HepG2 (cell line): Measurements from ENCODE around the gene IGLL1. TPM values are rescaled to one million over a fixed set of nuclear protein-coding genes. Genes with fewer than 3 reads are reported as not detected.

Source experiments
- CEBPB ChIP-seq: IDR thresholded peaks from 2 replicates; pipeline ENCODE4 v1.6.1; 2011; ENCODE audit warnings: low read depth, low read length, improper control_type of control experiment, borderline replicate concordance
- JUND ChIP-seq: sonication (generic); formaldehyde crosslinking; IDR thresholded peaks from 2 replicates; pipeline ENCODE4 v1.8.0; 2022; ENCODE audit warnings: mild to moderate bottlenecking, missing genetic modification reagents
- PLRG1 ChIP-seq: fragments of 450-650 bp; conservative IDR thresholded peaks from 2 replicates; pipeline ENCODE4 v1.6.1; 2016
- SMARCE1 ChIP-seq: fragments of 450-650 bp; IDR thresholded peaks from 2 replicates; pipeline ENCODE4 v1.6.1; 2017; ENCODE audit warnings: borderline replicate concordance
- TP53 ChIP-seq: sonication (generic); formaldehyde crosslinking; conservative IDR thresholded peaks from 2 replicates; pipeline ENCODE4 v1.4.0; 2020; ENCODE audit warnings: missing genetic modification reagents
- YEATS4 ChIP-seq: sonication (generic); formaldehyde crosslinking; IDR thresholded peaks from 2 replicates; pipeline ENCODE4 v1.4.0; 2020; ENCODE audit warnings: missing genetic modification reagents, borderline replicate concordance
- ZNF563 ChIP-seq: sonication (generic); formaldehyde crosslinking; IDR thresholded peaks from 2 replicates; pipeline ENCODE4 v1.8.0; 2022; ENCODE audit warnings: mild to moderate bottlenecking, moderate library complexity, missing genetic modification reagents
- ZNF747 ChIP-seq: sonication (generic); formaldehyde crosslinking; IDR thresholded peaks from 2 replicates; pipeline ENCODE4 v1.8.1; 2023; ENCODE audit warnings: missing genetic modification reagents, mild to moderate bottlenecking, borderline replicate concordance
- ZNF788 ChIP-seq: sonication (generic); formaldehyde crosslinking; IDR thresholded peaks from 2 replicates; pipeline ENCODE4 v1.5.0; 2020; ENCODE audit warnings: mild to moderate bottlenecking, missing genetic modification reagents, borderline replicate concordance
- polyA plus RNA-seq, 8 experiments: library from polyadenylated mRNA; depleted of rRNA in 3 of 8; stranded (reverse) in 7 of 8; unstranded in 1 of 8; fragments of >200 nt; fragmentation: Illumina TruSeq in 4 of 8; extraction: Trizol in 4 of 8; gene quantifications; 2 replicates each; pipeline versions ENCODE4 v1.2.1 to v1.2.3, GENCODE V29; 2011 to 2016; ENCODE audit warnings: low read depth in 4 of 8, missing spikeins in 1 of 8, mixed read lengths in 1 of 8; ENCODE audit not compliant: insufficient read depth in 1 of 8
- total RNA-seq, 5 experiments: library from RNA; depleted of rRNA; stranded (reverse); fragments of >200 nt; fragmentation: Illumina TruSeq; extraction: Trizol; gene quantifications; 2 replicates each; pipeline ENCODE4 v1.2.3, GENCODE V29; 2016; ENCODE audit warnings: low read depth in 1 of 5
- TF ChIP-seq, protein P1 (sequence below): sonication (generic); formaldehyde crosslinking; IDR thresholded peaks from 2 replicates; pipeline ENCODE4 v1.4.0; 2020; ENCODE audit warnings: mild to moderate bottlenecking, missing genetic modification reagents
- TF ChIP-seq, protein P2 (sequence below): conservative IDR thresholded peaks from 2 replicates; pipeline ENCODE4 v1.6.1; 2018; ENCODE audit warnings: missing genetic modification reagents
- TF ChIP-seq, protein P3 (sequence below): sonication (generic); formaldehyde crosslinking; IDR thresholded peaks from 2 replicates; pipeline ENCODE4 v1.4.0; 2020; ENCODE audit warnings: missing genetic modification reagents, borderline replicate concordance
- TF ChIP-seq, protein P4 (sequence below): sonication (generic); formaldehyde crosslinking; IDR thresholded peaks from 2 replicates; pipeline ENCODE4 v1.8.1; 2023; ENCODE audit warnings: missing genetic modification reagents, inconsistent platforms, borderline replicate concordance
- TF ChIP-seq, protein P5 (sequence below): sonication (generic); formaldehyde crosslinking; IDR thresholded peaks from 2 replicates; pipeline ENCODE4 v1.5.0; 2020; ENCODE audit warnings: missing genetic modification reagents, mild to moderate bottlenecking, borderline replicate concordance
- TF ChIP-seq, protein P6 (sequence below): sonication (generic); formaldehyde crosslinking; IDR thresholded peaks from 2 replicates; pipeline ENCODE4 v1.8.1; 2023; ENCODE audit warnings: mild to moderate bottlenecking, inconsistent platforms, moderate library complexity, missing genetic modification reagents, borderline replicate concordance
- TF ChIP-seq, protein P7 (sequence below), 2 experiments: sonication (generic) in 1 of 2; formaldehyde crosslinking in 1 of 2; IDR thresholded peaks; 2 replicates each; pipeline versions ENCODE4 v1.4.0 to v1.6.1; 2016 to 2020; ENCODE audit warnings: borderline replicate concordance in 1 of 2, low read depth in 1 of 2, mild to moderate bottlenecking in 1 of 2, missing genetic modification reagents in 1 of 2

Gene IGLL1
- total and polyA plus RNA-seq, 2 of the 13 experiments (the other 11 are each of a cell fraction or from before 2014, with no cell fraction given): not detected

DNA sequence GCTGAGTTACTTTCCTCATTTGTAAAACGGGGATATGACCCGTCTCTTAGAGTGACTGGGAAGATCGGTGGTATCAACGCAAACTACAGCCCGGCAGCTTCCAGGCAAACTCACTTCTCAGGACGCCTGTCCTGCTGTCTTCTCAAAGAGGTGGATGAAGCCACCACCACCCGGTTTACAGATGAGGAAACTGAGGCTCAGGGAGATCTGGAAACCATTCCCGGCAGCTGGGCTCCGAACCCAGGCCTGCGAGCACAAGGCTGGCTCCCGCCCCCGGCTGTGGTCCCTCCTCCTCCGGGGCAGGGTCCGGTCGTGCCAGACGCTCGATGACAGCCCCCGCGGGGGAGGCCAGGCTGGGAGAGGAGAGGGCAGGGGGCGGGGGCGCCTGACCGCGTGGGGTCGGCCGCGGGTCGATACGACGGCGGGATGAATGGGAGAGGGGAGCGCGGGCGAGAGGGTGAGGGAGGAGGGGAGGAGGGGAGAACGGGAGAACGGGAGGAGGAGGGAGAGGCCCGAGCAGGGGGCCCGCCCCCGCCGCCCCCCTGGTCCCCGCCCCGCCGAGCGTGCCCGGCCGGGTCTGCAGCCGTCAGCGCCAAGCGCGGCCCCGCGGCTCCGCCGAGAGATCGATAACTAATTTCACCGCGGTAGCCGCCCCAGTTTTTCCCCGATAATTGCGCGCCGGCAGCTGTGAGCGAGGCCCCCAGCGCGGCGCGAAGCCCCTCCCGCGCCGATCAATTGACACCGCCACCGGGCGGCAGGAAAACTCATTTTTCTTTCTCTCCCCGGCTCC lies 14.0 kb downstream of the IGLL1 start (continued):
- no peak for TF ChIP-seq JUND
- TF ChIP-seq, protein P1, sequence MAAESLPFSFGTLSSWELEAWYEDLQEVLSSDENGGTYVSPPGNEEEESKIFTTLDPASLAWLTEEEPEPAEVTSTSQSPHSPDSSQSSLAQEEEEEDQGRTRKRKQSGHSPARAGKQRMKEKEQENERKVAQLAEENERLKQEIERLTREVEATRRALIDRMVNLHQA (CRISPR knock-in tag): no peak
- TF ChIP-seq CEBPB: no peak
- TF ChIP-seq, protein P2, sequence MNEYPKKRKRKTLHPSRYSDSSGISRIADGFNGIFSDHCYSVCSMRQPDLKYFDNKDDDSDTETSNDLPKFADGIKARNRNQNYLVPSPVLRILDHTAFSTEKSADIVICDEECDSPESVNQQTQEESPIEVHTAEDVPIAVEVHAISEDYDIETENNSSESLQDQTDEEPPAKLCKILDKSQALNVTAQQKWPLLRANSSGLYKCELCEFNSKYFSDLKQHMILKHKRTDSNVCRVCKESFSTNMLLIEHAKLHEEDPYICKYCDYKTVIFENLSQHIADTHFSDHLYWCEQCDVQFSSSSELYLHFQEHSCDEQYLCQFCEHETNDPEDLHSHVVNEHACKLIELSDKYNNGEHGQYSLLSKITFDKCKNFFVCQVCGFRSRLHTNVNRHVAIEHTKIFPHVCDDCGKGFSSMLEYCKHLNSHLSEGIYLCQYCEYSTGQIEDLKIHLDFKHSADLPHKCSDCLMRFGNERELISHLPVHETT (CRISPR knock-in tag): 0 out of 2 replicates have a peak, but pooled peaks have one; percentile 29
- TF ChIP-seq, protein P3, sequence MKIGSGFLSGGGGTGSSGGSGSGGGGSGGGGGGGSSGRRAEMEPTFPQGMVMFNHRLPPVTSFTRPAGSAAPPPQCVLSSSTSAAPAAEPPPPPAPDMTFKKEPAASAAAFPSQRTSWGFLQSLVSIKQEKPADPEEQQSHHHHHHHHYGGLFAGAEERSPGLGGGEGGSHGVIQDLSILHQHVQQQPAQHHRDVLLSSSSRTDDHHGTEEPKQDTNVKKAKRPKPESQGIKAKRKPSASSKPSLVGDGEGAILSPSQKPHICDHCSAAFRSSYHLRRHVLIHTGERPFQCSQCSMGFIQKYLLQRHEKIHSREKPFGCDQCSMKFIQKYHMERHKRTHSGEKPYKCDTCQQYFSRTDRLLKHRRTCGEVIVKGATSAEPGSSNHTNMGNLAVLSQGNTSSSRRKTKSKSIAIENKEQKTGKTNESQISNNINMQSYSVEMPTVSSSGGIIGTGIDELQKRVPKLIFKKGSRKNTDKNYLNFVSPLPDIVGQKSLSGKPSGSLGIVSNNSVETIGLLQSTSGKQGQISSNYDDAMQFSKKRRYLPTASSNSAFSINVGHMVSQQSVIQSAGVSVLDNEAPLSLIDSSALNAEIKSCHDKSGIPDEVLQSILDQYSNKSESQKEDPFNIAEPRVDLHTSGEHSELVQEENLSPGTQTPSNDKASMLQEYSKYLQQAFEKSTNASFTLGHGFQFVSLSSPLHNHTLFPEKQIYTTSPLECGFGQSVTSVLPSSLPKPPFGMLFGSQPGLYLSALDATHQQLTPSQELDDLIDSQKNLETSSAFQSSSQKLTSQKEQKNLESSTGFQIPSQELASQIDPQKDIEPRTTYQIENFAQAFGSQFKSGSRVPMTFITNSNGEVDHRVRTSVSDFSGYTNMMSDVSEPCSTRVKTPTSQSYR (CRISPR knock-in tag): peak; percentile 54; the same call in 1 of the 2 replicates
- no peak for TF ChIP-seq ZNF747 (CRISPR knock-in tag)
- TF ChIP-seq SMARCE1: no peak
- no peak for TF ChIP-seq PLRG1
- TF ChIP-seq, protein P4, sequence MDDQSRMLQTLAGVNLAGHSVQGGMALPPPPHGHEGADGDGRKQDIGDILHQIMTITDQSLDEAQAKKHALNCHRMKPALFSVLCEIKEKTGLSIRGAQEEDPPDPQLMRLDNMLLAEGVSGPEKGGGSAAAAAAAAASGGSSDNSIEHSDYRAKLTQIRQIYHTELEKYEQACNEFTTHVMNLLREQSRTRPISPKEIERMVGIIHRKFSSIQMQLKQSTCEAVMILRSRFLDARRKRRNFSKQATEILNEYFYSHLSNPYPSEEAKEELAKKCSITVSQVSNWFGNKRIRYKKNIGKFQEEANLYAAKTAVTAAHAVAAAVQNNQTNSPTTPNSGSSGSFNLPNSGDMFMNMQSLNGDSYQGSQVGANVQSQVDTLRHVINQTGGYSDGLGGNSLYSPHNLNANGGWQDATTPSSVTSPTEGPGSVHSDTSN (CRISPR knock-in tag): no peak
- TF ChIP-seq, protein P5, sequence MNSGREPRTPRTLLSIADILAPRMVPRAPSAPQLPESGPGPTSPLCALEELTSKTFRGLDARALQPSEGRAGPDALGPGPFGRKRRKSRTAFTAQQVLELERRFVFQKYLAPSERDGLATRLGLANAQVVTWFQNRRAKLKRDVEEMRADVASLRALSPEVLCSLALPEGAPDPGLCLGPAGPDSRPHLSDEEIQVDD (CRISPR knock-in tag): no peak
- TF ChIP-seq YEATS4 (CRISPR knock-in tag): no peak
- TF ChIP-seq, protein P6, sequence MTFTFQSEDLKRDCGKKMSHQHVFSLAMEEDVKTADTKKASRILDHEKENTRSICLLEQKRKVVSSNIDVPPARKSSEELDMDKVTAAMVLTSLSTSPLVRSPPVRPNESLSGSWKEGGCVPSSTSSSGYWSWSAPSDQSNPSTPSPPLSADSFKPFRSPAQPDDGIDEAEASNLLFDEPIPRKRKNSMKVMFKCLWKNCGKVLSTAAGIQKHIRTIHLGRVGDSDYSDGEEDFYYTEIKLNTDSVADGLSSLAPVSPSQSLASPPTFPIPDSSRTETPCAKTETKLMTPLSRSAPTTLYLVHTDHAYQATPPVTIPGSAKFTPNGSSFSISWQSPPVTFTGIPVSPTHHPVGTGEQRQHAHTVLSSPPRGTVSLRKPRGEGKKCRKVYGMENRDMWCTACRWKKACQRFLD: no peak
- TF ChIP-seq TP53 (CRISPR knock-in tag): no peak
- TF ChIP-seq ZNF788 (CRISPR knock-in tag): no peak
- no peak for TF ChIP-seq ZNF563 (CRISPR knock-in tag)
- TF ChIP-seq, protein P7, sequence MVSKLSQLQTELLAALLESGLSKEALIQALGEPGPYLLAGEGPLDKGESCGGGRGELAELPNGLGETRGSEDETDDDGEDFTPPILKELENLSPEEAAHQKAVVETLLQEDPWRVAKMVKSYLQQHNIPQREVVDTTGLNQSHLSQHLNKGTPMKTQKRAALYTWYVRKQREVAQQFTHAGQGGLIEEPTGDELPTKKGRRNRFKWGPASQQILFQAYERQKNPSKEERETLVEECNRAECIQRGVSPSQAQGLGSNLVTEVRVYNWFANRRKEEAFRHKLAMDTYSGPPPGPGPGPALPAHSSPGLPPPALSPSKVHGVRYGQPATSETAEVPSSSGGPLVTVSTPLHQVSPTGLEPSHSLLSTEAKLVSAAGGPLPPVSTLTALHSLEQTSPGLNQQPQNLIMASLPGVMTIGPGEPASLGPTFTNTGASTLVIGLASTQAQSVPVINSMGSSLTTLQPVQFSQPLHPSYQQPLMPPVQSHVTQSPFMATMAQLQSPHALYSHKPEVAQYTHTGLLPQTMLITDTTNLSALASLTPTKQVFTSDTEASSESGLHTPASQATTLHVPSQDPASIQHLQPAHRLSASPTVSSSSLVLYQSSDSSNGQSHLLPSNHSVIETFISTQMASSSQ (IDR thresholded peaks at IDR 0.05; ENCODE audit: low read depth): no peak
- TF ChIP-seq, protein P7 (CRISPR knock-in tag; IDR thresholded peaks at IDR 0.05; ENCODE audit: borderline replicate concordance): no peak
